ENCODE data around the gene OGFOD2.

Gene OGFOD2

DNA sequence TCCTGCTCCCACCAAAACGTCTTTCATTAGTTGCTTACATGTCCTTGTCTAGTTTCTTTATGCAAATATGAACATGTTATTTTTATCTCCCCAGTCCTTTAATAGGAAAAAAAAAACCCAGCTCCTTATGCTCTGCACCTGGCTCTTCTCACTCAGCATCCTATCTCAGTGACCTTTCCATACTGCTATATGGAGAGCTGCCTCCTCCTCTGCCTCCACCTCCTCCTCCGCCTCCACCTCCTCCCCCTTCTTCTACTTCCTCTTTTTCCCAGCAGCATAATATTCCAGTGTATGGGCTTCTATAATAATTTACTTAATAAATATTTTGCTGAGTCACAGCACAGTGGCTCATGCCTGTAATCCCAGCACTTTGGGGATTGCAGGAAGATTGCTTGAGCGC, 40.3 kb upstream of the OGFOD2 start:
- H4K20me1 ChIP-seq (ENCODE audit: insufficient read depth, low read length): no peaks in the 10 kb centered on the region
- no peaks in the 10 kb centered on the region for H3K9me2 ChIP-seq (replicated peaks; ENCODE audit: insufficient read depth, low read length)
- H3K27ac ChIP-seq (ENCODE audit: low read length): peak overlapping the region; percentile 84
- TF ChIP-seq, protein P1, sequence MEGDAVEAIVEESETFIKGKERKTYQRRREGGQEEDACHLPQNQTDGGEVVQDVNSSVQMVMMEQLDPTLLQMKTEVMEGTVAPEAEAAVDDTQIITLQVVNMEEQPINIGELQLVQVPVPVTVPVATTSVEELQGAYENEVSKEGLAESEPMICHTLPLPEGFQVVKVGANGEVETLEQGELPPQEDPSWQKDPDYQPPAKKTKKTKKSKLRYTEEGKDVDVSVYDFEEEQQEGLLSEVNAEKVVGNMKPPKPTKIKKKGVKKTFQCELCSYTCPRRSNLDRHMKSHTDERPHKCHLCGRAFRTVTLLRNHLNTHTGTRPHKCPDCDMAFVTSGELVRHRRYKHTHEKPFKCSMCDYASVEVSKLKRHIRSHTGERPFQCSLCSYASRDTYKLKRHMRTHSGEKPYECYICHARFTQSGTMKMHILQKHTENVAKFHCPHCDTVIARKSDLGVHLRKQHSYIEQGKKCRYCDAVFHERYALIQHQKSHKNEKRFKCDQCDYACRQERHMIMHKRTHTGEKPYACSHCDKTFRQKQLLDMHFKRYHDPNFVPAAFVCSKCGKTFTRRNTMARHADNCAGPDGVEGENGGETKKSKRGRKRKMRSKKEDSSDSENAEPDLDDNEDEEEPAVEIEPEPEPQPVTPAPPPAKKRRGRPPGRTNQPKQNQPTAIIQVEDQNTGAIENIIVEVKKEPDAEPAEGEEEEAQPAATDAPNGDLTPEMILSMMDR (IDR thresholded peaks at IDR 0.05; ENCODE audit: low read length): no peak
- TF ChIP-seq EZH2 (optimal IDR thresholded peaks at IDR 0.05; ENCODE audit: low read depth, low read length) (no peak), EZH2phosphoT487 (IDR thresholded peaks at IDR 0.05; ENCODE audit: low read length) (no peak)
- no peak overlapping the region for H3K4me2 ChIP-seq (ENCODE audit: low read depth, low read length)
- no peak overlapping the region; the same call in 1 of the 2 replicates for H3K9ac ChIP-seq (ENCODE audit: low read length)
- DNase-seq: peak; percentile 65
- no peaks in the 10 kb centered on the region for H3K79me2 ChIP-seq (ENCODE audit: low read length)
- no peaks in the 10 kb centered on the region for H3K27me3 ChIP-seq (replicated peaks; ENCODE audit: insufficient read depth, low read length)
- H3F3A ChIP-seq (ENCODE audit: insufficient read depth, low read length): peaks cover 20% of the 10 kb centered on the region
- H3K36me3 ChIP-seq (replicated peaks; ENCODE audit: insufficient read depth, low read length): no peaks in the 10 kb centered on the region
- no peak overlapping the region for H3K4me3 ChIP-seq (ENCODE audit: low read length)
- H2AFZ ChIP-seq (ENCODE audit: low read length): no peak overlapping the region
- peaks cover 26% of the 10 kb centered on the region for H3K4me1 ChIP-seq (ENCODE audit: low read length)
- no peaks in the 10 kb centered on the region for H3K9me3 ChIP-seq (replicated peaks; ENCODE audit: insufficient read depth, low read length)

DNA sequence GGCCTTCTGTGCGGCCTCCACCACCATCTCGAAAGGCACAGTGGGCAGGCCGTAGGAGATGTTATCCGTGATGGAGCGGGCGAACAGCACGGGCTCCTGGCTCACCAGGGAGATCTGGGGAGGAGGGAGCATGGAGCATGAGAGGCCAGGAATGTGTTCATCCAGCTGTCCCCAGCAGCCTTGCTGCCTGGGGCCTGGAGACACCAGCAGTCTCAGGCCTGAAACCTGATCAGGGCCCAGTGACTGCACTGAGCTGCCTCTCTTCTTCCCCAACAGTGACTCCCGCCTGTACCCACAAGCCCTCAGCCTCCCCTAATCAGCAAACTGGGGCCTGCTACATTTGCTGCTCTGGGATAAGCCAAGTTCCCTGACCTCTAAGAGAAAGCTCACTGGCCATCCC, 39.7 kb upstream of the OGFOD2 start:
- no peaks in the 10 kb centered on the region for H3K36me3 ChIP-seq (replicated peaks; ENCODE audit: insufficient read depth, low read length)
- H2AFZ ChIP-seq (ENCODE audit: low read length): no peak overlapping the region
- no peak overlapping the region for H3K4me2 ChIP-seq (ENCODE audit: low read depth, low read length)
- H3K4me1 ChIP-seq (ENCODE audit: low read length): peaks cover 26% of the 10 kb centered on the region
- no peaks in the 10 kb centered on the region for H3K27me3 ChIP-seq (replicated peaks; ENCODE audit: insufficient read depth, low read length)
- no peaks in the 10 kb centered on the region for H3K79me2 ChIP-seq (ENCODE audit: low read length)
- H3K4me3 ChIP-seq (ENCODE audit: low read length): no peak overlapping the region
- no peaks in the 10 kb centered on the region for H4K20me1 ChIP-seq (ENCODE audit: insufficient read depth, low read length)
- H3F3A ChIP-seq (ENCODE audit: insufficient read depth, low read length): peaks cover 20% of the 10 kb centered on the region
- DNase-seq: peak; percentile 27
- no peaks in the 10 kb centered on the region for H3K9me2 ChIP-seq (replicated peaks; ENCODE audit: insufficient read depth, low read length)
- H3K9ac ChIP-seq (ENCODE audit: low read length): no peak overlapping the region; the same call in 1 of the 2 replicates
- TF ChIP-seq EZH2phosphoT487 (IDR thresholded peaks at IDR 0.05; ENCODE audit: low read length): no peak
- TF ChIP-seq EZH2 (optimal IDR thresholded peaks at IDR 0.05; ENCODE audit: low read depth, low read length): no peak
- TF ChIP-seq, protein P1 (IDR thresholded peaks at IDR 0.05; ENCODE audit: low read length): no peak
- peak overlapping the region; percentile 84 for H3K27ac ChIP-seq (ENCODE audit: low read length)
- no peaks in the 10 kb centered on the region for H3K9me3 ChIP-seq (replicated peaks; ENCODE audit: insufficient read depth, low read length)

DNA sequence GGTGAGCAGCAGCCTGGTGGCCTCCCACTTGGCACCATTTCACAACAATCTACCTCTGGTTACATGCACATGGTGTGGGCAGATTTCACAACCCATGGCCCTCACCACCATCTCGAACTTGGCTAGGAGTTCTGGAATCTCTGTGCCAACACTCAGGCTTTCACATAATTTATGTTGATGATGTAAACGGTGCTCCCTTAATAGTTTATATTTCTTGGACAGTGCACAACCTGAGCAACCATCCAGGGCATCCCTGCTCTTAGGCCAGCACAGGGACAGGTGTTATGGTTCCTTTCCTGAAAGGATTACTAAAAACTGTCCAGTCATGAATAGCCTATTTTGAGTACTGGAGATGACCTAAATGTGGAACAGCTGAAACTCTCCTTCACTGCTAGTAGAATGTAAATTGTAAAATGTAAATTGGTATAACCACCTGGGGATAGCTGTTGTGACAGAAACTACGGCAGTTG, 37.4 kb upstream of the OGFOD2 start:
- peak overlapping the region; percentile 34; the same call in 1 of the 2 replicates for H3K4me2 ChIP-seq (ENCODE audit: low read depth, low read length)
- no peaks in the 10 kb centered on the region for H3K9me3 ChIP-seq (replicated peaks; ENCODE audit: insufficient read depth, low read length)
- H3K4me3 ChIP-seq (ENCODE audit: low read length): no peak overlapping the region
- TF ChIP-seq EZH2 (optimal IDR thresholded peaks at IDR 0.05; ENCODE audit: low read depth, low read length) (no peak), EZH2phosphoT487 (IDR thresholded peaks at IDR 0.05; ENCODE audit: low read length) (no peak)
- TF ChIP-seq, protein P1 (IDR thresholded peaks at IDR 0.05; ENCODE audit: low read length): no peak
- peaks cover 26% of the 10 kb centered on the region for H3K4me1 ChIP-seq (ENCODE audit: low read length)
- no peak overlapping the region for H2AFZ ChIP-seq (ENCODE audit: low read length)
- H3K27ac ChIP-seq (ENCODE audit: low read length): peak overlapping the region; percentile 87
- peak overlapping the region; percentile 13; the same call in 1 of the 2 replicates for H3K9ac ChIP-seq (ENCODE audit: low read length)
- no peaks in the 10 kb centered on the region for H3K79me2 ChIP-seq (ENCODE audit: low read length)
- H3K27me3 ChIP-seq (replicated peaks; ENCODE audit: insufficient read depth, low read length): no peaks in the 10 kb centered on the region
- no peaks in the 10 kb centered on the region for H3K36me3 ChIP-seq (replicated peaks; ENCODE audit: insufficient read depth, low read length)
- H3K9me2 ChIP-seq (replicated peaks; ENCODE audit: insufficient read depth, low read length): no peaks in the 10 kb centered on the region
- H3F3A ChIP-seq (ENCODE audit: insufficient read depth, low read length): peaks cover 20% of the 10 kb centered on the region
- H4K20me1 ChIP-seq (ENCODE audit: insufficient read depth, low read length): no peaks in the 10 kb centered on the region
- DNase-seq: no peak

All from MM.1S (cell line).